Left forelimb (tissue), 1 donor: ENCODE data around the gene MFAP5.
A peak's percentile ranks its signal among the peaks of the same experiment; 100 is the strongest.

Experiments used
- DNase-seq: peaks from one replicate; pipeline ENCODE4 v3.0.0-alpha.2; 2018; ENCODE audit warnings: low spot score

Gene MFAP5

DNA sequence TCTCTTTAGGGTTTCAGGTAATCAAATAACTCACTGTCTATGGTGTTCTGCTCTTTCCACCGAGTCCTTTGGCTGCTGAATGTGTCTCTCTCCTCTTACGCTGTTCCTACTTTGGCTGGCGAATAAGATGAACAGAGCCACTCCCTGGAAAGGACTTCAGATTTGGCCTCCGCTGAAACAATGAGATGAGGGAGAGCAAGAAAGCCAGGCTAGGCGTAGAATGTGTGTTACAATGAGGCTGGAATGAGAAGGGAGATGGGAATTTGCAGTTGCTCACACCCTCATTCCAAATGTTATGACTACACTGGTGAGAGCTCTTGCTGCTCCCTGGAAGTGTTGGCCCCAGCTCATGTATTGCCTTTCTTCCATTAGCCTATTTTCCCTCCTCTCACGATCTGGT, at the start of gene MFAP5:
Gene MFAP5, minus strand, starts transcription at position 234 of the 400 bp plus-strand sequence. CDS start 722 bp downstream, outside the sequence.
- DNase-seq: no peak

DNA sequence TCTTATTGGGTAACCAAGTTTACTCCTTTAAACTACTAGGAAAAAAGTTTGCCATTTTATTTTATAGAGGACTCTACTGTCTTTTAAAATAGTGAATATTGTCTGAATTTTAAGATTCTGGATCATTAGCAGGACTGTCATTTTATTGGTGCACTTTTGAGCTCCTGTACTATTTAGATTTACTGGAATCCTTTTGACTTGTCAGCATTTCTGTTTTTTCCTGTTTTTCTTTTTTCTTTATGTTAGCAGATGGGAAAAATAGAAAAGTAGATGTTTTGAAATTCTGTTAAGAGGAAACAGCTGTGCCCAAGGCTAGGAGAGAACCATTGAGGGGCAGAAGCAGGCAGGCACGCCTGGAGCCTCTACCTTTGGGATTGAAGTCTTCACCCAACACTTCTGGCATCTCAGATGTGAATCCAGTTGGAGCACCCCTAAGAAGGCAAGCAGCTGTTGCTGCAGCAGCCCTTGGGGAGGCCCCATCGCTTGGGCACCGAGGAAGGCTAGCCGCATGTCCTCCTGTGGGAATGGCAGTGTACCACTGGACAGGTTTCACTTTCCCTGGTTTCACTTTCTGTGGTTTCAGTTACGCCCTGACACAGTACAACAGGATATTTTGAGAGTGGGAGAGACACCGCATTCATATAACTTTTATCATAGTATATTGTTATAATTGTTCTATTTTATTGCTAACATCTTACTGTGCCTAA, 46.7 kb upstream of the MFAP5 start:
- no peak for DNase-seq

GRCh38 chr12:8702159-8702558, 39.5 kb upstream of the MFAP5 start:
- DNase-seq: no peak

DNA sequence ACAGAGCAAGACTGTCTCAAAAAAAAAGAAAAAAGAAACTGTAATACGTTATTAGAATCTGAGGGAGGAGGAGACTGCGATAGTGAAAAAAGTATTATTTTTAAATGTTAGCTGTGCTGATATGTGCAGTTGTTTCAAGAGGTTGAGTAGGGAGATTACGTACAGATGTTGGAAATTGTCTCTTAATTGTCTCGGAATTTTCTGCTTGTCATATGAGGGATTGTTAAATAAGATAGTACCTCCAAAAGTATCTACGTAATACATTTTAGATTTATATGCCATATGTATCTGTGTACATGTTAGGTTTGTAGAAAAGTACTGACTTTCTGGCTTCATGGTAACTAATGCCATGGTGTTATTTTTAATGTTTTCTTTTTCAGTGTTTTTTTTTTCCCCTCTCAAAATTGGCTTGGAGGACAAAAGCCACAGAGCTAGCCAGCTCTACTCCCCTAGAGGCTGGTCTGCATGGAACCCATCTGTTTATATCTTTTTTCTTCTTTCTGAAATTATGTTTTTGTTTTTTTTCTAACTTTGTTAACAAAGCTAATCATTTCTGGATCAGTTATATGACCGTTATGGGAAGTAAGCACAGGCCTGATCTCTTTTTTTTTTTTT, 38.5 kb upstream of the MFAP5 start:
- DNase-seq: no peak

- no peak for DNase-seq
Observed at GRCh38 chr12:8699714-8700113, 37.1 kb upstream of the MFAP5 start.

DNA sequence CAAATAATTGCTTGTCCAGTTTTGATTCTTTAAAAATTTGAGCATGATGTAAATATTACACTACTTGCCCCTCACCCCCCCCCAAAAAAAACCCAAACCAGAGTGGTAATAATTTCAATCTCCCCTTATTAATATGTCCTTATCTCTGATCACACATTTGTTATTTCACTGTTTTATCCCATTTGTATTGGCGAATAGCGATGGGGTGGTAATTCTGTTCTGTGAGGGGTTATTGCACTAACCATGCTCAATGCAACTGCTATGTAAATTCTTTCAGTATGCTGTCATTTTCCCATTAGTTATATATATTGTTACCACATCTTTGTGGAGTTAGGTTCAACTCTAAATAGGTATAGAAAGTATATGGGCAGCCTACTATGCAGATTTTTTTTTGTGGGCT, 36.3 kb upstream of the MFAP5 start:
- no peak for DNase-seq

- peak; percentile 82 for DNase-seq
Observed at GRCh38 chr12:8698132-8698851, 35.7 kb upstream of the MFAP5 start.

GRCh38 chr12:8697476-8698131, 35.0 kb upstream of the MFAP5 start, which contains the start of gene RIMKLB:
TSS of gene RIMKLB (plus strand) at chr12:8697991. CDS start at chr12:8713867, 15,876 bp downstream.
- DNase-seq: peak; percentile 93

DNA sequence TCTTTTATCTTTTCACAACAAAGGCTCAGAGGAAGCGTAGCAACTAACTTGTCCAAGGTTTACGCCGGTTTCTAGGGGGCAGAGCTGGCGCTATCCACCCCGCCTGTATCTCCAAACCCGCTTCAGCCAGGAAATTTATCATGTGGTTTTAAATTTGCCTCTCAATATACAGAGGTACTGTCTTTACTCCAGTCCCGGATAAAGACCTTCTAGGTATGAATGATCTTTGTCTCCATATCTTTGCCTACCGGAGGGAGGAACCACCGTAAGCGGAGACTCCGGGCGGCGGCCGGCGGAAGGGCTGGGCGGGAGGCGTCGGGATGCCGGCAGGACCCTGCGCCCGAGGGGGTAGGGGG, 34.5 kb upstream of the MFAP5 start:
- DNase-seq: no peak

DNA sequence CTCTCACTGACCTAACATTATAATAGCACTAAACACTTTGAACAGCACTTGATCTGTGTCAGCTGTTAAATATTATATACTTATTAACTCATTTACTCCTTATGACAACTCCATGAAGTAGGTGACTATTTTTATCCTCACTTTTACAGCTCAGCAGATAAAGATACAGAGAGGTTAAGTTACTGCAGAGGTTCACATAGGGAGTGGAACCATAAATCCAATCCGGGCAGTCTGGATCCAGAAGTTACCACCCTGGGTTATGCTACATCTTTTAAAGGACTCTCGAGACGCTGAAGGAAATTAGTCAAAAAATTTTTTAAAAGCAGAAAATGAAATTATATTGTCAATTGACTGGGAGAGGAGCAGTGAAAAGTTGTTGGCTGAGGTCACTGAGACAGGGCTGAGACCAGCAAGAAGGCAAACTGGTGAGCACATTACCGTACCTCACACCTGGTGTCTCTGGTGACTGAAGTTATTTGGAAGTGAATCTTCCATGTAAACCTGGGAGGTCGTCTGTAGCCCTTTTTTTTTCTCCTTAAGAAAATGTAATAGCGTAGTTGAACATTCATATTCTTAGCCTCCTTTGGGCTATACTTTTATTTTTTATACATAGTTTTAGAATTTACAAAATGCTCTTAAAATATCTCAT, 33.9 kb upstream of the MFAP5 start:
- DNase-seq: no peak

DNA sequence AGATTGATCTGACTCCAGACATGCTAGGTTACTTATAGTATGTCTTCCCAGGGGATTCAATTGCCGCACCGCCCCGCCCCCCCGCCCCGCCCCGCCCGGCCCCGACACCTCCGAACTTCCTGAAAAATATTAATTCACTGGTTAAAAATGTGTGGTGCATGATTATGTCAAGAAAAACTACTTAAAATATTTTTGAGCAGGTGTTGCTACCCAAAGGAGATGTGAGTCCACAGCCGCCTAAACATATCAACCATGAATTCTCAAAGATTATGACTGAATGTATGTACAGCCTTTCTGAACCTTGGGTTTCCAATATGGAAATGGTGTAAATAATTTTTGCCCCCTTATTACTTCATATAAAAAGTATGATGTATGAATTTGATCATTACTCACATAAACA, 32.5 kb upstream of the MFAP5 start:
- DNase-seq: no peak

- DNase-seq: no peak
Observed at GRCh38 chr12:8692573-8692972, 29.9 kb upstream of the MFAP5 start.

- DNase-seq: no peak
Observed at GRCh38 chr12:8689681-8690080, 27.1 kb upstream of the MFAP5 start.

DNA sequence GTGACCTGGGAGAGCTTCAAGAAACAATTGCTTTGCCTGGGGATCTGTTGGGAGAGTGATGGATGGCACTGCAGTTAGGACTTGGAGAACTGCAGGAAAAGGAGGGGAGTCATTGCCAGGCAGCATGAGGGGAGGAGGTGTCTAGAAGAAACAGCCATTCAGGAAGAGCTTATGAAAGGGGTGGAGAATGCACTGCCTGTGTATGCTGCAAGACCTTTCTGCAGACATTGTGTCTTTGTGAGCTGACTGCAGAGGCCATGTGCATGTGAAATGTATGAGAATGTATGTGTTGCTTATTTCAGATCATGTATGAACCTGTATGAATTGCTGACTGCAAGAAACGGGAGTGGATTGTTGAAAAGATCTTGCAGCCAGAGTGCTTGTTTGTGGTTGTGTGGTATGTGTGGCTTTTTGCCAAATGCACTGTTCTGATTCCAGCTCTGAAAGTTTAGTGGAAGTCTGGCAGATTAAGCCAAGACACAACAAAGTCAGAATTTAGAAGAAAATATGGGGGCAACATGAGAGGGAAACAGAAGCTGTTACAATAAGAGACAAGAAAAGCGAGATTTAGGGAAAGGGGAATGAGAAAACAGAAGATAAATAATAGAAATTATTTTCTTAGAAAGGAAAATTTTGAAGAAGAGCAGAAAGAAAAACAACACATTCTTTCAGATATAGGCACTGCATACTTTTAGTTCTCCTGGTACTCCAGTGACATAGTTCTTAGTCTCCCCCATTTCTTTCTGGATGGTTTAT, 25.4 kb upstream of the MFAP5 start:
- peak; percentile 74 for DNase-seq

DNA sequence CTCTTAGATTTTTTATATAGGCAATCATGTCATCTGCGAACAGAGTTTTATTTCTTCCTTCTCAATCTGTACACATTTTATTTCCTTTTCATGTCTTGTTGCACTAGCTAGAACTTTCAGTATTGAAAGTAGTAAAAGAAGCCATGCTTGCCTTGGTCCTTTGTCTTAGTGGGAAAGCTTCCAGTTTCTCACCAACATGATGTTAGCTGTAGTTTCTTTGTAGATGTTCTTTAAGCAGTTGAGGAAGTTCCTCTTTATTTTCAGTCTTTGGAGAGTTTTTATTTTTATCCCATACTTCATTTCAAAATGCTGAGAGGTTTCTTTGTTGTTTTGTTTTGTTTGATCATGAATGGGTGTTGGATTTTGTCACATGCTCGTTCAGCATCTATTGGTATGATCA, 22.4 kb upstream of the MFAP5 start:
- no peak for DNase-seq

DNA sequence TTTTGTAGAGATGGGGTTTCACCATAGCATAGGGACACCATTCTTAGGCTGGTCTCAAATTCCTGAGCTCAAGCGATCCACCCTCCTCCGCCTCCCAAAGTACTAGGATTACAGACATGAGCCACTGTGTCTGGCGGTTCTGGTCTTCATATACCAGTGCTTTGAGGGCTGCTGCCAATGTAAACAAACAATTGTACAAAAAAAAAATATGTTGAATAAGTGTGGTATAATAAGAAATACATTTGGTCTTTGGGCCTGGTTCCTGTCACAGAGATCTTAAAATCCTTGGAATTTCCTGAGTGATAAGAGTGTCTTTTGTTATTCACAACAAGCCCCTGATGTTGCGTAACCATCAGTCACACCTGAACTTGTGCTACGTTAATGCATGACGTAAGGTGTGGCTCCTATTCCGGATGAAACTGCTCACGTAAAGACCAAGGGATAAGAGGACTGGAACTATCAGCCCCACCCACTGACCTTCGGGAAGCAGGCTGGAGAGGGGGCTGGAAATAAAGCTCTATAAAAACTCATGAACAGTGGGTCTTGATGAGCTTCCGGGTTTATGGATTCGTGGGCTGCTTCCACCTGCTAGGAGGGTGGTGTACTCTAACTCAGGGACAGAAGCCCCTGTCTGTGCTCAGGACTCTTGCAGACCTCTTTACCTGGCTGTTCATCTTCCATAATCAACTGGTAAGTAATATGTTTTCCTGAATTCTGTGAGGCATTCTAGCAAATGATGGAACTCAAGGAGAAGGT, 18.7 kb upstream of the MFAP5 start:
- DNase-seq: no peak

- DNase-seq: no peak
Observed at GRCh38 chr12:8680533-8680932, 17.9 kb upstream of the MFAP5 start.

GRCh38 chr12:8678661-8679111, 16.1 kb upstream of the MFAP5 start:
- DNase-seq: no peak

GRCh38 chr12:8677362-8677761, 14.7 kb upstream of the MFAP5 start:
- no peak for DNase-seq

- no peak for DNase-seq
Observed at GRCh38 chr12:8676651-8677050, 14.0 kb upstream of the MFAP5 start.
